Esophagus mucosa (tissue), 1 donor: ENCODE results near the gene SEPTIN14. TPM values are rescaled to one million over a fixed set of nuclear protein-coding genes. Genes with fewer than 3 reads are reported as not detected.
"Not testable (repeated sequence)": the region's sequence is repeated elsewhere in the genome, so short reads cannot be mapped to it uniquely, and the experiment has no call there.

Source experiments
- ATAC-seq: fragments of 200-7000 bp; cut with Tn5 transposase; one replicate; pipeline ENCODE4 v1.9.1; 2020
- total RNA-seq: library from RNA; stranded (reverse); gene quantifications from one replicate; pipeline ENCODE4 v1.2.4, GENCODE V29; 2023
- donor health status: DM: yes; HTN: yes; CAD: no.

Gene SEPTIN14
- total RNA-seq = not detected

DNA sequence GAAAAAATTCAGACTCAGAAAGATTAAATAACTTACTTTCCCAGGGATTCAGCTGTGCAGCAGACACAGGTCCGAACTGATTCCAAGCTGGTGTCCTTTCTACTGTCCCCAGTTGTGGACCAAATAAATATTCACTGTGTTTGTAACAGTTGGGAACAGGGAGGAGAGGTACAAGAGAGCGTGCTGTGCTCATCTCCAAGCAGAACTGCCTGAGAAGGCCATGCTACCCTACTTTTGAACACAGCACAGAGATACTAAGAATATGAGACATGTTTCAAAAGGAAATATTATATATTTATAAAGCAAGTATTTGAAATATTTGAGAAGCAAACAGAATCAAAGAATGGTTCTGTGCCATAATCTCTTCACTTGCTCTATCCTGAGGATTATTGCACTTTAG is at the start of gene SEPTIN14:
TSS of gene SEPTIN14 (minus strand) at position 101 of the 400 bp plus-strand sequence. CDS start 756 bp downstream, outside the sequence.
- not testable (repeated sequence) for ATAC-seq

DNA sequence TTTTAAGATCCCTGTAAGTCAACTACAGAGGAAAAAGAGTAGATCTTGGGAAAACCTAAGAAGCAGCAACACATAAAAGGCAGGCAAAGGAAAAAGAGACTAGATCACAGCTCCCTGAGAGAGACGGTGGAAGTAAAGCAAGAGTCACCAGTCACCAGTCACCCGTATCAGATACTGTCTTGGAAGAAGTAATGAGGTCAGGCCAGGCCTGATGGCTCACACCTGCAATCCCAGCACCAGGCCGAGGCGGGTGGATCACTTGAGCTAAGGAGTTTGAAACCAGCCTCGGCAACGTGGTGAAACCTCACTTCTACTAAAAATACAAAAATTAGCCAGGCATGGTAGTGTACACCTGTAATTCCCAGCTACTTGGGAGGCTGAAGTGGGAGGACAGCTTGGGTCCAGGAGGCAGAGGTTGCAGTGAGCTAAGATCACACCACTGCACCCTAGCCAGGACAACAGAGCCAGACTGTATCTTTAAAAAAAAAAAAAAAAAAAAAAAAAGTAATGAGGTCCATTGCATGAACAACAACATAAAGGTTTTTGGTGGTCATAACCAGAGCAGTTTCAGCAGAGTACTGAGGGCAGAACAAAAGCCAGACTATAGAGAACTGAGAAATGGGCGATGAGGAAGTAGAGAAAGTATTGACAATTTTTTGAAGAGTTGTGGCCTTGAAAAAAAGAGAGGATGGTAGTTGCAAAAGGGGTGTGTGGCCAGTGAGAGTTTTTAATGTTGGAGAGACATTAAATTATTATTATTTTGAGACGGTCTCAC is 41.6 kb upstream of the SEPTIN14 start:
- no peak for ATAC-seq

DNA sequence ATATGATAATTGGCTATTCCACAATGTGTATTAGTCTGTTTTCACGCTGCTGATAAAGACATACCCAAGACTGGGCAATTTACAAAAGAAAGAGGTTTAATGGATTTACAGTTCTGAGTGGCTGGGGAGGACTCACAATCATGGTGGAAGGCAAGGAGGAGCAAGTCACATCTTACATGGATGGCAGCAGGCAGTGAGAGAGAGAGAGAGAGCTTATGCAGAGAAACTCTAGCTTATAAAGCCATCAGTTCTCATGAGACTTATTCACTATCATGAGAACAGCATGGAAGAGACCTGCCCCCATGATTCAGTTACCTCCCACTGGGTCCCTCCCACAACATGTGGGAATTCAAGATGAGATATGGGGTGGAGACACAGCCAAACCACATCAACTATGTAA is 38.5 kb upstream of the SEPTIN14 start:
- ATAC-seq = not testable (repeated sequence)

DNA sequence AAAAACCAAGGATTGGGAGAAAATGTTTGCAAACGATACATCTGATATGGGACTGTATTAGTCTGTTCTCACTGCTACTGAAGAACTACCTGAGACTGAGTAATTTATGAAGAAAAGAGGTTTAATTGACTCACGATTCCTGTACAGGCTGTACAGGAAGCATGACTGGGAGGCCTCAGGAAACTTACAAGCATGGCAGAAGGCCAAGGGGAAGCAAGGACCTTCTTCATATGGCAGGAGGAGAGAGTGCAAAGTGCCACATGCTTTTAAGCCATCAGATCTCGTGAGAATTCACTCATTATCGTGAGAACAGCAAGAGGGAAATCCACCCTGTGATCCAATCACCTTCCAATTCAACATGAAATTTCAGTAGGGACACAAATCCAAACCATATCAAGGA is 35.7 kb upstream of the SEPTIN14 start:
- no peak for ATAC-seq

DNA sequence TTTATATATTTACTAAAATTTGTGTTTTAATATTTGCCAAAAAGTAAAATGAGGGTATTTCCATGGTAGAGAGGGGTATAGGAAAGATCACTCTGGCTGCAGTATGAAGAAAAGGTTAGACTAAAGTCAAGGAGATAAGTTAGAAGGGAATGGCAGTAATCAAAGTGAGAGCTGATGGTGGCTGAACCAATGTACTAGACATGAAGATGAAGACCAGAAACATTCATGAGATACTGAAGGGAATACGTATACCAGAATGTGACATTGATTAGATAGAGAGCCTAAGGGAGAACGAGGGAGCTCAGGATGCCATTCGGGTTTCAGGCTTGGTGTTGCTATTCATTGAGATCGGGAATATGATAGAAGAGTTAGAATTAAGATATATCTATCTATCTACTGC is 32.5 kb upstream of the SEPTIN14 start:
- ATAC-seq = no peak

DNA sequence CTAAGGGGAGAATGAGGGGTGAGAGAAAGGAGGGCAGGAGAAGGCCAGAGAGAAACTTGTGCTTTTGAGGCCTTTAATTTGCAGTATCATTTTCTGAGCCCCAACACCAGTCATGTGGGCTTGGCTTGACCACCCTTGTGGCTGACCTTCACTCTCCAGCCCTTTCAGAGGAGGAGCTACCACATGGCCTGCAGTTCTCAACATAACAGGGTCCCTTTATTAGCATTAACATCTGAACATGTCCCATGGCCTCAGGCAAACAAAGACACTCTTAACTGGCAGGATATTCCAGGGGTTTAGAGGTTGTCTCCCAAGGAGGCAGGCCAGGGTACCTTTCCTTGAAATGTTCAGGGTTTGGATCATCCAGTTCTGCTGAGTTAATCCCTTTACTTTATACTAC is 31.4 kb upstream of the SEPTIN14 start:
- no peak for ATAC-seq

DNA sequence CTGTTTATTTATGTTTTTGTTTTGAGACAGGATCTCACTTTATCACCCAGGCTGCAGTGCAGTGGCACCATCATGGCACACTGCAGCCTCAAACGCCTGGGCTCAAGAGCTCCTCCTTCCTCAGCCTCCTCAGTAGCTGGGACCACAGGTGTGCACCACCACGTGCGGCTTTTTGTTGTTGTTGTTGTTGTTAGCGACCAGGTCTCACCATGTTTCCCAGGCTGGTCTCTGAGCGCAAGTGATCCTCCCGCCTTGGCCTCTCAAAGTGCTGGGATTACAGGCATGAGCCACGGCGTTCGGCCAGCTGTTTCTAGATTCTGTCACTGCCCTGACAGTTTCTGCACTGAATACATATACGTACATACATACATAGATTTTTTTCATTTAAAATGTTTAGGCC is 25.8 kb upstream of the SEPTIN14 start:
- not testable (repeated sequence) for ATAC-seq

DNA sequence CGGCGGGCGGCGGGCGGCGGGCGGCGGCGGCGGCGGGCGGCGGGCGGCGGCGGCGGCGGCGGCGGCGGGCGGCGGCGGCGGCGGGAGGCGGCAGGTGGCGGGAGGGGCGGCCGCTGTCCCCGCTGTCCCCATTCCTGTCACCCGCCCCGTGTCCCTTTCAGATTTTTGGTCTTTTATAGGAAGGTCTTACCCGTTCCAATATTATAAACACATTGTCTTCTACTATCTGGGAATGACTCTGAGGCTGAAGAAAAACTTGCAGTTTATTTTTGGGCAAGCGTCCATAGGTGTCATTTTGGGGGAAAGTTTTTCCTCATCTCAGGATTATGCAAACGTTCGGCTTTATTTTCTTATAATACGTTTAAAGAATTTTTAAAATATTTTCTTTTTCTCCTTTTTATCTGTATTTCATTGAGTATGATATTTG is 25.3 kb upstream of the SEPTIN14 start:
- ATAC-seq = no peak

DNA sequence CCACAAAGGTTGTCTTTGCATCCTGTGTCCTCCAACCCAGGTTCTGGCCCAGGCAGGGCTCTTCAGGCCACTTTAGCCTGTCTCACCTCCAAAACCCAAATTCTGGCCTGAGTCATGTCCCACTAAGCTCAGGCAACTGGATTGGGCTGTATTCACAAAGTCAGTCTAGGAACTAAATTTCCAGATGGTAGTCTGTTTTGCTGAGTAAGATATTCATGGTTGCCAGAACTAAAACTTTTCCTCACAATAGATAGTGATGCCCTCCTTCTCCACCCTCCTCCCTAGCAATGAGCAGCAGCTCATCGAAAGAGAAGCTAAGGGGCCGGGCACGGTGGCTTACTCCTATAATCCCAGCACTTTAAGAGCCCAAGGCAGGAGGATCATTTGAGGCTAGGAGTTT is 21.8 kb upstream of the SEPTIN14 start:
- ATAC-seq = no peak

DNA sequence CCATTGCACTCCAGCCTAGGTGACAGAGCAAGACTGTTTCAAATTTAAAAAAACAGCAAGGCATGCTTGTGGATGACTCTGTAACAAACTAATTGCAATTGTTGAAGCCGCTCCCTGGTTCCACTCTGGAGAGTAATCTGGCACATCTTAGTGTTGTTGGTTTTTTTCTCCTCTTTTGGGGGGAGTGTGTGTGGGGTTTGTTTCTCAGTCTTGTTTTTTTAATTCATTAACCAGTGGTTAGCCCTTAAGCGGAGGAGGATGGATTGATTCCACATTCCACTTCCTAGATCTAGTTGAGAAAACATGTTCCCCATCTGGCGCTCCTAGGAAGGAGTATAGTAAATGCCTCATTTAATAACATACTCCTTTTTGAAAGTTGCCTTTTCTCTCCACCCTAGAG is 16.1 kb upstream of the SEPTIN14 start:
- ATAC-seq = no peak

DNA sequence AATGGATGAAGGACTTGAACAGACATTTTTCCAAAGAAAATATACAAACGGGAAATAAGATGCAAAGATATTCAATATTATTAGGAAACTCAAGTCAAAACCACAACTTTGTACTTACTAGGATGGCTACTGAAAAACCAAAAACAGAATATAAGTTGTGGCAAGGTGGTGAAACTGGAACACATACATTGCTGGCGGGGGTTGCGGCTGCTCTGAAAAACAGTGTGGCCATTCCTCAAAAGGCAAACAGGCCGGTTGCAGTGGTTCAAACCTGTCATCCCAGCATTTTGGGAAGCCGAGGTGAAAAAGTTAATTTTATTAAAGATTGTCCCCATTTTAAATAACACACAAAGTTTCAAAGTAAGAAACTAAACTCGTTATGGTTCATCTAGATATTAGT is 14.8 kb upstream of the SEPTIN14 start:
- ATAC-seq = no peak

DNA sequence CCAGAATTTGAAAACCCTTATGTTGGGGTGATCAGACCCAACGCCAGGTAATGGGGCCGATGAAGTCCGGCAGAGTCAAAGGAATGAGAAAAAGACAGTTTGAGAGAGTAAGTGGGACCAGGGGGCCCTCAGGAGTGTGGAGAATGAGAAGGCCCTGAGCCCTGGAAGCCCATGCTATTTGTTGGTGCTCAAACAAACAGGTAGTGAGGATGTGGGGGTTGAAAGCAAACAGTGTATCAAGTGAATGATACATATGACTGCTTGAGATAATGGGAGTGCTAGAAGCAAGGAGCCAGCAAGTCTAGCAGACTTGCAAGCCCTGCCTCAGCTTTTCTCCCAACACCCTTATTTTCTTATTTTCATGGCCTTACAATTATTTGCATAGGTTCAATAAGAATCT is 11.2 kb upstream of the SEPTIN14 start:
- ATAC-seq = no peak

DNA sequence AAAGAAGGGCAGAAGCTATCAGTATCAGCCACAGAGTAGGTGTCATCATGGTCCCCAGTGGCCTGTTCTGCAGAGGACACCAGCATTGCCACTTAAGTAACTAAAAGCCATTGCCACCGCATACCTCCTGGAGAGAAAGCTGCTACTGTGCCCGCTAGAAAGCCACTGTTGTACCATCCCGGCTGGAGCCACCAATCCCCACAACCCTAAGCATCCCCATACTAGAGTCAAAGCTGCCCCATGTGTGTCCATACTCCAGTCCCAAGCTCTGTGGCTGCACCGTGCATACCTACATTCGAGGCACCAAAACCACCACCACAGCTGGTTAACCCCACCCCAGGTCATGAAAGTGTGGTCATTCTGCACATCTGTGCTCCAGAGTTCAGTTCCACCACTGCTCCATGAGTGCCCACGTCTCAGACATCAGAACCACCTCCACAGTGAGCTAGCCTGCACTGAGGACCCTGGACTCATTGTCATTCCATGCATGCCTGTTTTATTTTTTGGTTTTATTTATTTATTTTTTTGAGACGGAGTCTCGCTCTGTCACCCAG is 9.5 kb upstream of the SEPTIN14 start:
- no peak for ATAC-seq

DNA sequence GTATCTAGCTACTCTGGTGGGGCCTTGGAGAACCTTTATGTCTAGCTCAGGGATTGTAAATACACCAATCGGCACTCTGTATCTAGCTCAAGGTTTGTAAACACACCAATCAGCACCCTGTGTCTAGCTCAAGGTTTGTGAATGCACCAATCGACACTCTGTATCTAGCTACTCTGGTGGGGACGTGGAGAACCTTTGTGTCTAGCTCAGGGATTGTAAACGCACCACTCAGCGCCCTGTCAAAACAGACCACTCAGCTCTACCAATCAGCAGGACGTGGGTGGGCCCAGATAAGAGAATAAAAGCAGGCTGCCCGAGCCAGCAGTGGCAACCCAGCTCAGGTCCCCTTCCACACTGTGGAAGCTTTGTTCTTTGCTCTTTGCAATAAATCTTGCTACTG is 6.4 kb upstream of the SEPTIN14 start:
- not testable (repeated sequence) for ATAC-seq

DNA sequence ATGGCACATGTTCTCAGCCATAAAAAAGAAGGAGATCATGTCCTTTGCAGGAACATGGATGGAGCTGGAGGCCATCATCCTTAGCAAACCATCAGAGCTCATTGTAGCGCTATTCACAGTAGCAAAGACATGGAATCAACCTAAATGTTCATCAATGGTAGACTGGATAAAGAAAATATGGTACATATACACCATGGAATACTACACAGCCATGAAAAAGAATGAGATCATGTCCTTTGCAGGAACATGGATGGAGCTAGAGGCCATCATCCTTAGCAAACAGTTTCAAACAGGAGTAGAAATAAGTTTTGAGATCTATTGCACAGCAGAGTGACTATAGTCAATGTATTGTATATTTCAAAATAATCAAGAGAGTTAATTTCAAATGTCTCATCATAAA is 17.4 kb downstream of the SEPTIN14 start:
- ATAC-seq = not testable (repeated sequence)

DNA sequence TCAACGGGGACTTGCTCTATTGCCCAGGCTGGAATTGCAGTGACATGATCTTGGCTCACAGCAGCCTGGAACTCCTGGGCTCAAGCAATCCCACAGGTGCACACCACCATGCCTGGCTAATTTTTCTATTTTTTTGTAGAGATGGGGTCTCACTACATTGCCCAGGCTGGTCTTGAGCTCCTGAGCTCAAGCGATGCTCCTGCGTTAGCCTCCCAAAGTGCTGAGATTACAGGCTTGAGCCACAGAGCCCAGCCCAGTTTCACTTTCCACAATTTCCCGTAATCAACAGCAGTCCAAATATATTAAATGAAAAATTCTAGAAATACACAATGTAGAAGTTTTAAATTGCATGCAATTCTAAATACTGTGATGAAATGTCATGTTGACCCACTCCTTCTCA is 24.0 kb downstream of the SEPTIN14 start:
- no peak for ATAC-seq

DNA sequence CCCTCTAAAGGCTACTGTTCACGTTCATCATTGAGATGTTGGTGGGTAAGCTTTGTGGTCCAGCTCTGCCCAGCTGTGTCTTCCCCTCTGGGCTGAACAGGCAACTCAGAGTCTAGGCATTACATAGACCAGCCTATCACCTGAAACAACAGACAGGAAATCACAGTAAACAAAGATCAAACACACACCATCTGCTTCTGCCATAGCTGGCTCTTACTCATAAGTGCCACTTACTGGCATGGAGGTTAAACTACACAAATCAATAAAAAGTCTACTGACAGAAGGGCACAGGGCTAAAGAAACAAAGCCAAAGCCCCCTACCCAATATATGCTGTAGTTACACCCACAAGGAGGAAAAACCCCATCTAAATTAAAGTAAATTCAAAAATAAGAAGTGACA is 35.0 kb downstream of the SEPTIN14 start:
- no peak for ATAC-seq

DNA sequence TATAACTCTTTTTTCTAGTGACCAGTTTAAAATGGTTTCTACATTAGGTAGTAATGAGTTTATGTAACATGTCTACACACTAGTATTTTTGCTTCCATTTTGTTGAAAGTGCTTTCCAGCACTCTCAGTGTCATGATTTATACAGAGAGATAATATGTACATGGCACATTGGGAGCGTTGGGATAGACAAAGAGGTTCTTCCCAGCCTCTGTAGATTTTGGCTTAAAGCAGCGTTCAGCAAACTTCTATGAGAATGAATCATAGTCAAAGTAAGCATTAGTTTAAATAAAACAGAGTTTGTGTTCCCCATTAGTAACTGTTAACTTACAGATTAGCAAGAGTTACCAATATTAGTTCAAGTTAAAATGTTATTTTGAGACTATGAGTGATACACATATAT is 43.9 kb downstream of the SEPTIN14 start:
- no peak for ATAC-seq

DNA sequence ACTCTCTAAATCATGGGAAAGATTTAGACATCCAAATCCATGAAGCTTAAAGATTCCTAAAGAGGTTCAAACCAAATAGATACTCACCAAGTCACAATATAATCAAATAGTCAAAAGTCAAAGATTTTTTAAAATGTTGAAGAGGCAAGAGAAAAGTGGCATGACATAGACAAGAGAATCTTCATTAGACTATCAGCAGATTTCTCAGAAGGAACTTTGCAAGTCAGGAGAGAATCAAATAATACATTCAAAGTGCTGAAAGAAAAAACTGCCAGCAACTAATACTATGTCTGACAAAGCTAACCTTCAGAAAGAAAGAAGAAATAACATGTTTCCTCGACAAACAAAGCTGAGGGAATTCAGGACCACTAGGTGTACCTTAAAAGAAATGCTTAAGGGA is 65.3 kb downstream of the SEPTIN14 start:
- not testable (repeated sequence) for ATAC-seq

DNA sequence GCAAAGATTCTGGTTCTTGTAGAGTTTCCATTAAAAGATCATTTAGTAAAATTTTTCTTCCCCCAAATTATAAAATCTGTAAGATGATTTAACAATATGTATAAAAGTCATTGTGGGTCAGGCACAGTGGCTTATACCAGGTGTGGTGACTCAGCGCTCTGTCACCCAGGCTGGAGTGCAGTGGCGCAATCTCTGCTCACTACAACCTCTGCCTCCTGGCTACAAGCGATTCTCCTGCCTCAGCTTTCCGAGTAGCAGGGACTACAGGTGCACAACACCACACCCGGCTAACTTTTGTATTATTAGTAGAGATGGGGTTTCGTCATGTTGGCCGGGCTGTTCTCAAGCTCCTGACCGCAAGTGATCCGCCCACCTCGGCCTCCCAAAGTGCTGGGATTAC is 68.0 kb downstream of the SEPTIN14 start:
- ATAC-seq = peak; percentile 83

DNA sequence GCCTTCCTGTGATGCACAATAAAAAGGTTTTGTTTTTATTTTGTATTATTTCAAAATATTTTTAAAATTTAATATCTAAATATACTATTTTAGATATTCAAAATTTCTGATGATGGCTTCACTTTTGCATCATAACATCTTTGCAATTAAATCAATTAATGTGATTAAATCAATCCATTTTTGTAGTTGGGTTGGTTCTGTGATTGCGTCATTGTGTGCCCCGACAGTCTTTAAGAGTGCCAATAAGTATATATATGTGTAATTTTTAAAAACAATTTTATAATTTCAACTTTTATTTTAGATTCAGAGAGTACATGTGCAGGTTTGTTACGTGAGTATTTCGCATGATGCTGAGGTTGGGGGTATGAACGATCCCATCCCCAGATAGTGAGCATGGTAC is 70.5 kb downstream of the SEPTIN14 start:
- no peak for ATAC-seq

DNA sequence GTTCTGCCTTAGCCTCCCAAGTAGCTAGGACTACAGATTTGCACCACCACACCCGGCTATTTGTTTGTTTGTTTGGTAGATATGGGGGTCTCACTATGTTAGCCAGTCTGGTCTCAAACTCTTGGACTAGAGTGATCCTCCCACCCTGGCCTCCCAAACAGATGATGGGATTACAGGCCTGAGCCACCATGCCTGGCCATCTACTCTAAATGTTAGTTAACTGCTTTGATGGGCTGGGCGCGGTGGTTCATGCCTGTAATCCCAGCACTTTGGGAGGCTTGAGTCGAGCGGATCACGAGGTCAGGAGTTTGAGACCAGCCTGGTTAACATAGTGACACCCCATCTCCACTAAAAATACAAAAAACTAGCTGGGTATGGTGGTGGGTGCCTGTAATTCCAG is 74.8 kb downstream of the SEPTIN14 start:
- no peak for ATAC-seq

DNA sequence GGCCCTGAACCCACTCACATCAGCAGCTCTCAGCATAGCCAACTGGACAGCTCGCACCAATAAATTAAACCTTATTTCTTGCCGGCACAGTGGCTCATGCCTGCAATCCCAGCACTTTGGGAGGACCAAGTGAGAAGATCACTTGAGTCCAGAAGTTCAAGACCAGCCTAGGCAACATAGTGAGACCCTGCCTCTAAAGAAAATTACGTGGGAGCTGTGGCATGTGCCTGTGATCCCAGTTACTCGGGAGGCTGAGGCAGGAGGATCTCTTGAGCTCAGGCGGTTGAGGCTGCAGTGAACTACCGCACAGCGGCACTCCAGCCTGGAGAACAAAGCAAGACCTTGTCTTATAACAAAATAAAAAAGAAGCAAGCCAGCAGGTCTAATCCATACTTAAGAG is 75.7 kb downstream of the SEPTIN14 start:
- ATAC-seq = no peak

DNA sequence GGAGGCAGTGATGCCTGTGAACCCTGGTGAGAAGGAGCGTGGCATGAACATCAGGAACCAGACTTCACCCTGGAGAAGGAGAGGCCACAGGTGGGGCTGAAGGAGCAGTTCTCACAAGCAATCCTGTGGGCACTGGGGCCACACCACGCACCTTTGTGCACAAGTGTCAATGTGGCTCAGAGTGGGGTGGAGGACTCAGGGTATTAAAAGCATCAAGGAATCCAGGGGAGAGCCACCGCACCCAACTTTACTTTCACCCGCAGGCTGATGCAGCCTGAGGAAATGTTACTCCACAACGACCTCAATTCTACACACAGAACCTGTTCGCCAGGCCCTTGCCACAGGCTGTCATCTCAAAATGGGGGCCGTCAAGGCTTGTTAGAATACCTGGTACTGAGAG is 77.1 kb downstream of the SEPTIN14 start:
- not testable (repeated sequence) for ATAC-seq

DNA sequence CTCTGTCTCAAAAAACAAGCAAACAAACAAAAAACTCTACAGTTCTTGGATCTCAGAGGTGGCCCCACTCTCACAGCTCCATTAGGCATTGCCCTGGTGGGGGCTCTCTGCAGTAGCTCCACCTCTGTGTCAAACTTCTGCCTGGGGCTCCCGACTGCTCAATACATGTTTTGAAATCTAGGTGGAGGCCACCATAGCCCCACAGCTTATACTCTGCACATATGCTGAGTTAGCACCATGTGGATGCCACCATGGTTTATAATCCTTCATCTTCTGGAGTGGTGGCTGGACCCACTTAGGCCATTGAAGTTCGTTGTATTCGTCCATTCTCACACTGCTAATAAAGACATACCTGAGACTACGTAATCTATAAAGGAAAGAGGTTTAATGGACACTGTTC is 78.4 kb downstream of the SEPTIN14 start:
- no peak for ATAC-seq
